ENCODE results near the gene DNAJA4. TPM values are rescaled to one million over a fixed set of nuclear protein-coding genes. Genes with fewer than 3 reads are reported as not detected.
A peak's percentile ranks its signal among the peaks of the same experiment; 100 is the strongest.

The DNAJA4 gene
- total and polyA plus RNA-seq, 9 of the 15 experiments (the other 6 are each of a cell fraction or from before 2014, with no cell fraction given), result 0.11 to 1.0 (median 0.16) TPM; not detected in 4

DNA sequence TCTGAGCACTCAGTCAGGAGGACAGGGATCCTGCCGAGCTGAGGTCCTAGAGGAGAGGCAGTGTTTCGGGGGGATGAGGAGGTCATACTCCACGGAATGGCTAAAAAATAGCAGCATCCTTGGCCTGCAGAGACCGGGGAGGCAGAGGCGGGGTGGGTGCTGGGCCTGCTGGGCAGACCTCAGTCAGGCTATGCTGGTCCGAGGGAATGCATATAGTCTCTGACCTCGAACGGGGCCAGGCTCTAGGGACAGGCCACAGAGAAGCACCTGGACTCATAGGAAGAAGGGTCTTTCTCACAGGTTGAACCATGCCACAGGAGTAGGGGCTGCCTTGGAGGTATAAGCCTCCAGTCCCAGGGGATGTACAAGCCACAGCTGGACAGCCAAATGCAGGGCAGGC, 49.0 kb downstream of the DNAJA4 start (continued):
- TF ChIP-seq, protein P1, sequence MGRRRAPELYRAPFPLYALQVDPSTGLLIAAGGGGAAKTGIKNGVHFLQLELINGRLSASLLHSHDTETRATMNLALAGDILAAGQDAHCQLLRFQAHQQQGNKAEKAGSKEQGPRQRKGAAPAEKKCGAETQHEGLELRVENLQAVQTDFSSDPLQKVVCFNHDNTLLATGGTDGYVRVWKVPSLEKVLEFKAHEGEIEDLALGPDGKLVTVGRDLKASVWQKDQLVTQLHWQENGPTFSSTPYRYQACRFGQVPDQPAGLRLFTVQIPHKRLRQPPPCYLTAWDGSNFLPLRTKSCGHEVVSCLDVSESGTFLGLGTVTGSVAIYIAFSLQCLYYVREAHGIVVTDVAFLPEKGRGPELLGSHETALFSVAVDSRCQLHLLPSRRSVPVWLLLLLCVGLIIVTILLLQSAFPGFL (CRISPR knock-in tag; IDR thresholded peaks at IDR 0.05), result no peak

DNA sequence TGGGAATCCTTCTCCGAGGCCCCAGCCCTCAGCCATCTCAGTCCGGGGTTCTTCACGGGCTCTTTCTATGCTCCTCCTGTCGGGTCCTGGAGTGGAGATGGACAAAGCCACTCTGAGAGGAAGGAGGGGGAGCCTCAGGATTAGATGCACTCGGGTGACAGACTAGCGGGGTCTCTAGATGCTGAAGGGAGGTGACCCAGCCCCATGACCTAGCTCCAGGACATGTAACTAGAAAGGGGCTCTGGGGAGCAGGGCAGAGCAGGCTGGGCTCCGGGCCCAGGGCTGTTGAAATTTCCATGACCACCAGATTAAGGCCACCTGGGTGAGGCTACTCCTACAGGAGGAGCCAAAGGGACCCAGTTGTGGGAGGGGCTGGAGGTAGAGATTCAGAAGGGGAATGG, 49.8 kb downstream of the DNAJA4 start:
- Histone ChIP-seq H3K4me1 (replicated peaks in 1 of 2; ENCODE audit: control insufficient read depth in 2 of 2, insufficient read depth in 2 of 2, low read length in 2 of 2) (peaks cover 9 to 13% of the 10 kb centered on the region in 2 experiments; a peak in 4 of 5 replicates), H3K27me3 (ENCODE audit: control insufficient read depth in 2 of 2, insufficient read depth in 2 of 2, low read length in 2 of 2) (no peaks in the 10 kb centered on the region), H3K79me2 (ENCODE audit: control insufficient read depth, insufficient read depth, low read length) (no peaks in the 10 kb centered on the region), H2AFZ (ENCODE audit: low read depth, low read length) (0 out of 2 replicates have a peak overlapping the region, but pooled peaks have one; percentile 38), H3K9me3 (replicated peaks; ENCODE audit: control insufficient read depth, insufficient read depth, low read depth, low read length) (no peaks in the 10 kb centered on the region), H3K9me1 (ENCODE audit: control insufficient read depth, insufficient read depth, low read length) (peaks cover 7% of the 10 kb centered on the region), H3K4me2 (ENCODE audit: insufficient read depth, low read length) (no peak overlapping the region), H3K27ac (ENCODE audit: extremely low read depth, low read depth, low read length) (no peak overlapping the region), H3K4me3 (no peak overlapping the region), H3K9ac (ENCODE audit: insufficient read depth in 1 of 2, low read depth in 2 of 2, low read length in 2 of 2) (no peak overlapping the region), H4K20me1 (replicated peaks; ENCODE audit: control insufficient read depth, insufficient read depth, low read length) (no peaks in the 10 kb centered on the region), H3K36me3 (ENCODE audit: control insufficient read depth, insufficient read depth, low read length) (no peaks in the 10 kb centered on the region)
- WGBS (ENCODE audit: insufficient coverage, low coverage, missing lambda C conversion rate), result 56% methylated on average over 6 of the region's 7 CpGs
- CTCF ChIA-PET (ENCODE audit: low intra/inter-chr PET ratio), result no interaction called here
- DNase-seq (ENCODE audit: extremely low read depth in 1 of 4, low spot score in 3 of 4), result no peak
- BruUV-seq (replicated peaks), result no TSS peak
- intact Hi-C loops (cut with micrococcal nuclease), result no loop called here
- in situ Hi-C loops (cut with MboI), result loop anchor here (5.0 to 10.0 kb wide), 3 partner anchors 103 to 401 kb away; no protein-coding TSS in a partner anchor
- ATAC-seq, result no peak
- POLR2A ChIA-PET, result no interaction called here
- no peak for TF ChIP-seq ZNF586 (CRISPR knock-in tag; conservative IDR thresholded peaks at IDR 0.05)
- 0 out of 2 replicates have a peak, but pooled peaks have one; percentile 23 for TF ChIP-seq ATF7 (IDR thresholded peaks at IDR 0.05)
- no peak for TF ChIP-seq HMG20A (CRISPR knock-in tag; conservative IDR thresholded peaks at IDR 0.05)
- TF ChIP-seq ZNF75A (CRISPR knock-in tag; IDR thresholded peaks at IDR 0.05), result no peak
- no peak for TF ChIP-seq DDX20 (tag; IDR thresholded peaks at IDR 0.05; ENCODE audit: low read depth)
- TF ChIP-seq CHD4 (IDR thresholded peaks at IDR 0.05; ENCODE audit: insufficient read depth, insufficient replicate concordance, low read depth, low read length, poor library complexity, severe bottlenecking), result no peak
- TF ChIP-seq, protein P2, sequence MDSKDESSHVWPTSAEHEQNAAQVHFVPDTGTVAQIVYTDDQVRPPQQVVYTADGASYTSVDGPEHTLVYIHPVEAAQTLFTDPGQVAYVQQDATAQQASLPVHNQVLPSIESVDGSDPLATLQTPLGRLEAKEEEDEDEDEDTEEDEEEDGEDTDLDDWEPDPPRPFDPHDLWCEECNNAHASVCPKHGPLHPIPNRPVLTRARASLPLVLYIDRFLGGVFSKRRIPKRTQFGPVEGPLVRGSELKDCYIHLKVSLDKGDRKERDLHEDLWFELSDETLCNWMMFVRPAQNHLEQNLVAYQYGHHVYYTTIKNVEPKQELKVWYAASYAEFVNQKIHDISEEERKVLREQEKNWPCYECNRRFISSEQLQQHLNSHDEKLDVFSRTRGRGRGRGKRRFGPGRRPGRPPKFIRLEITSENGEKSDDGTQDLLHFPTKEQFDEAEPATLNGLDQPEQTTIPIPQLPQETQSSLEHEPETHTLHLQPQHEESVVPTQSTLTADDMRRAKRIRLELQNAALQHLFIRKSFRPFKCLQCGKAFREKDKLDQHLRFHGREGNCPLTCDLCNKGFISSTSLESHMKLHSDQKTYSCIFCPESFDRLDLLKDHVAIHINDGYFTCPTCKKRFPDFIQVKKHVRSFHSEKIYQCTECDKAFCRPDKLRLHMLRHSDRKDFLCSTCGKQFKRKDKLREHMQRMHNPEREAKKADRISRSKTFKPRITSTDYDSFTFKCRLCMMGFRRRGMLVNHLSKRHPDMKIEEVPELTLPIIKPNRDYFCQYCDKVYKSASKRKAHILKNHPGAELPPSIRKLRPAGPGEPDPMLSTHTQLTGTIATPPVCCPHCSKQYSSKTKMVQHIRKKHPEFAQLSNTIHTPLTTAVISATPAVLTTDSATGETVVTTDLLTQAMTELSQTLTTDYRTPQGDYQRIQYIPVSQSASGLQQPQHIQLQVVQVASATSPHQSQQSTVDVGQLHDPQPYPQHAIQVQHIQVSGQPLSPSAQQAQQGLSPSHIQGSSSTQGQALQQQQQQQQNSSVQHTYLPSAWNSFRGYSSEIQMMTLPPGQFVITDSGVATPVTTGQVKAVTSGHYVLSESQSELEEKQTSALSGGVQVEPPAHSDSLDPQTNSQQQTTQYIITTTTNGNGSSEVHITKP (IDR thresholded peaks at IDR 0.05; ENCODE audit: partially characterized antibody), result peak; percentile 94
- no peak for TF ChIP-seq FOXA3 (CRISPR knock-in tag; conservative IDR thresholded peaks at IDR 0.05 in 1 of 2, IDR thresholded peaks at IDR 0.05 in 1 of 2)
- FAIRE-seq, result no peak

Measured in K562 (cell line).